Measurements from ENCODE around the gene RAP1B.

DNA sequence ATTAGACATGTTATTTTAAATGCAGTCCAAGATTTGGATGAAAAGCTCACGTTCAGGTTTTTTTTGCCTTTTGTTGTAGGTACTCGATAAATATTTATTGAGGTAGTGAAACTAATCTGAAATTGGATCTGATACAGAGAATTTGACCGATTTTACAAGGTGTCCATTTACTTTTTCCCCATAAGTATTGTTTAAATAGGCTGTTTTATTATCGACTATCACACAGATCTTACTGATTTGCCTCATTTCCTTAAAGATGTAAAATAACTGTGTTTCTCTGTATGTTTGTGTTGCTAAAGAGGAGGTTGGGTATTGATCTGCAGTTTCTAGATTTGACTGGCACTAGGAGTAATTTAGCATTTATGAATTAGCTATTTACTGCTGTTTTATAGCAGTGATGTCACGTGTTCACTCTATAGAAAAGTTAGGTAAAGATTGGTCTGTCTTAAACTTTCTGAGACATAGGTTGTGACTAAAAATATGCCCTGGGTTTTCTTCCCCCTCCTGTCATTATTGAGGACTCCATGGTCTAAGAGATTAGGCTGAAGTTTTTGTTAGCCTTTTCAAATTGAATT is 3.5 kb downstream of the RAP1B start:
- TF ChIP-seq ZNF565 (CRISPR knock-in tag; conservative IDR thresholded peaks at IDR 0.05; ENCODE audit: low read depth) (no peak), SNAI2 (CRISPR knock-in tag; IDR thresholded peaks at IDR 0.05) (no peak), ZFP3 (CRISPR knock-in tag; IDR thresholded peaks at IDR 0.05) (no peak), TCF4 (CRISPR knock-in tag; IDR thresholded peaks at IDR 0.05; ENCODE audit: borderline replicate concordance) (no peak), ARNTL (CRISPR knock-in tag; IDR thresholded peaks at IDR 0.05; ENCODE audit: borderline replicate concordance, low read depth) (no peak), PPARA (CRISPR knock-in tag; IDR thresholded peaks at IDR 0.05; ENCODE audit: borderline replicate concordance) (no peak)
- TF ChIP-seq, protein P1, sequence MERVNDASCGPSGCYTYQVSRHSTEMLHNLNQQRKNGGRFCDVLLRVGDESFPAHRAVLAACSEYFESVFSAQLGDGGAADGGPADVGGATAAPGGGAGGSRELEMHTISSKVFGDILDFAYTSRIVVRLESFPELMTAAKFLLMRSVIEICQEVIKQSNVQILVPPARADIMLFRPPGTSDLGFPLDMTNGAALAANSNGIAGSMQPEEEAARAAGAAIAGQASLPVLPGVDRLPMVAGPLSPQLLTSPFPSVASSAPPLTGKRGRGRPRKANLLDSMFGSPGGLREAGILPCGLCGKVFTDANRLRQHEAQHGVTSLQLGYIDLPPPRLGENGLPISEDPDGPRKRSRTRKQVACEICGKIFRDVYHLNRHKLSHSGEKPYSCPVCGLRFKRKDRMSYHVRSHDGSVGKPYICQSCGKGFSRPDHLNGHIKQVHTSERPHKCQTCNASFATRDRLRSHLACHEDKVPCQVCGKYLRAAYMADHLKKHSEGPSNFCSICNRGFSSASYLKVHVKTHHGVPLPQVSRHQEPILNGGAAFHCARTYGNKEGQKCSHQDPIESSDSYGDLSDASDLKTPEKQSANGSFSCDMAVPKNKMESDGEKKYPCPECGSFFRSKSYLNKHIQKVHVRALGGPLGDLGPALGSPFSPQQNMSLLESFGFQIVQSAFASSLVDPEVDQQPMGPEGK (CRISPR knock-in tag; IDR thresholded peaks at IDR 0.05; ENCODE audit: borderline replicate concordance) = no peak
- TF ChIP-seq, protein P2, sequence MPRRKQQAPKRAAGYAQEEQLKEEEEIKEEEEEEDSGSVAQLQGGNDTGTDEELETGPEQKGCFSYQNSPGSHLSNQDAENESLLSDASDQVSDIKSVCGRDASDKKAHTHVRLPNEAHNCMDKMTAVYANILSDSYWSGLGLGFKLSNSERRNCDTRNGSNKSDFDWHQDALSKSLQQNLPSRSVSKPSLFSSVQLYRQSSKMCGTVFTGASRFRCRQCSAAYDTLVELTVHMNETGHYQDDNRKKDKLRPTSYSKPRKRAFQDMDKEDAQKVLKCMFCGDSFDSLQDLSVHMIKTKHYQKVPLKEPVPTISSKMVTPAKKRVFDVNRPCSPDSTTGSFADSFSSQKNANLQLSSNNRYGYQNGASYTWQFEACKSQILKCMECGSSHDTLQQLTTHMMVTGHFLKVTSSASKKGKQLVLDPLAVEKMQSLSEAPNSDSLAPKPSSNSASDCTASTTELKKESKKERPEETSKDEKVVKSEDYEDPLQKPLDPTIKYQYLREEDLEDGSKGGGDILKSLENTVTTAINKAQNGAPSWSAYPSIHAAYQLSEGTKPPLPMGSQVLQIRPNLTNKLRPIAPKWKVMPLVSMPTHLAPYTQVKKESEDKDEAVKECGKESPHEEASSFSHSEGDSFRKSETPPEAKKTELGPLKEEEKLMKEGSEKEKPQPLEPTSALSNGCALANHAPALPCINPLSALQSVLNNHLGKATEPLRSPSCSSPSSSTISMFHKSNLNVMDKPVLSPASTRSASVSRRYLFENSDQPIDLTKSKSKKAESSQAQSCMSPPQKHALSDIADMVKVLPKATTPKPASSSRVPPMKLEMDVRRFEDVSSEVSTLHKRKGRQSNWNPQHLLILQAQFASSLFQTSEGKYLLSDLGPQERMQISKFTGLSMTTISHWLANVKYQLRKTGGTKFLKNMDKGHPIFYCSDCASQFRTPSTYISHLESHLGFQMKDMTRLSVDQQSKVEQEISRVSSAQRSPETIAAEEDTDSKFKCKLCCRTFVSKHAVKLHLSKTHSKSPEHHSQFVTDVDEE (CRISPR knock-in tag; IDR thresholded peaks at IDR 0.05) = no peak

All from SK-N-SH treated with all-trans-retinoic acid at 6 μM for 48 hours (cell line).